OCI-LY1 (cell line): ENCODE measurements around the gene FILIP1.

Source experiments
- H2AFZ ChIP-seq: fragments of 200-600 bp; sonication (generic), shearing (Covaris generic); 2 replicates; pipeline ENCODE4 v1.6.0; 2014; ENCODE audit warnings: antibody characterized with exemption, mild to moderate bottlenecking, low read length
- H3F3A ChIP-seq: fragments of 200-600 bp; sonication (generic), shearing (Covaris generic); 2 replicates; pipeline ENCODE4 v1.6.0; 2014; ENCODE audit warnings: mild to moderate bottlenecking, antibody characterized with exemption, low read length, moderate library complexity; ENCODE audit not compliant: insufficient read depth
- H3K27ac ChIP-seq: fragments of 200-600 bp; sonication (generic); 2 replicates; pipeline ENCODE4 v1.5.1; 2014; ENCODE audit warnings: low read length, mixed run types, mild to moderate bottlenecking, low read depth; ENCODE audit not compliant: poor library complexity, severe bottlenecking
- H3K27me3 ChIP-seq: fragments of 200-600 bp; sonication (generic); 2 replicates; pipeline ENCODE4 v1.6.0; 2014; ENCODE audit warnings: antibody characterized with exemption, mild to moderate bottlenecking, low read length, moderate library complexity; ENCODE audit not compliant: insufficient read depth
- H3K36me3 ChIP-seq: fragments of 200-600 bp; sonication (generic); 2 replicates; pipeline ENCODE4 v1.6.1; 2014; ENCODE audit warnings: mild to moderate bottlenecking, antibody characterized with exemption, low read length, moderate library complexity, mixed read lengths; ENCODE audit not compliant: insufficient read depth
- H3K4me1 ChIP-seq: fragments of 200-600 bp; sonication (generic); 2 replicates; pipeline ENCODE4 v1.5.1; 2014; ENCODE audit warnings: mild to moderate bottlenecking, low read length, moderate library complexity; ENCODE audit not compliant: insufficient read depth, severe bottlenecking
- H3K4me2 ChIP-seq: fragments of 200-600 bp; sonication (generic), shearing (Covaris generic); 2 replicates; pipeline ENCODE4 v1.6.1; 2014; ENCODE audit warnings: low read length
- H3K4me3 ChIP-seq: fragments of 200-600 bp; sonication (generic); 2 replicates; pipeline ENCODE4 v1.5.1; 2014; ENCODE audit warnings: low read length, low read depth, mild to moderate bottlenecking, mixed read lengths; ENCODE audit not compliant: poor library complexity, severe bottlenecking
- H3K79me2 ChIP-seq: fragments of 200-600 bp; shearing (Covaris generic); 2 replicates; pipeline ENCODE4 v1.6.1; 2016; ENCODE audit warnings: mixed run types, low read length, mixed read lengths; ENCODE audit not compliant: insufficient read depth
- H3K9ac ChIP-seq: fragments of 200-600 bp; sonication (generic), shearing (Covaris generic); 2 replicates; pipeline ENCODE4 v1.6.1; 2014; ENCODE audit warnings: mild to moderate bottlenecking, low read length, mixed read lengths
- H3K9me2 ChIP-seq: fragments of 200-600 bp; sonication (generic), shearing (Covaris generic); 2 replicates; pipeline ENCODE4 v1.6.1; 2014; ENCODE audit warnings: low read depth, mild to moderate bottlenecking, low read length, mixed read lengths
- H3K9me3 ChIP-seq: fragments of 200-600 bp; shearing (Covaris generic); 2 replicates; pipeline ENCODE4 v1.6.1; 2014; ENCODE audit warnings: low read length, mixed read lengths
- H4K20me1 ChIP-seq: fragments of 200-600 bp; sonication (generic), shearing (Covaris generic); 2 replicates; pipeline ENCODE4 v1.6.0; 2016; ENCODE audit warnings: mild to moderate bottlenecking, low read length; ENCODE audit not compliant: insufficient read depth
- EZH2 ChIP-seq: fragments of 200-600 bp; sonication (generic), shearing (Covaris generic); IDR thresholded peaks from 2 replicates; pipeline ENCODE4 v1.8.0; 2017; ENCODE audit warnings: borderline replicate concordance, mixed run types, mild to moderate bottlenecking, antibody characterized with exemption, low read length, moderate library complexity, mixed read lengths
- TF ChIP-seq, protein P1 (sequence below): fragments of 200-600 bp; sonication (generic), shearing (Covaris generic); IDR thresholded peaks from 2 replicates; pipeline ENCODE4 v1.5.1; 2017; ENCODE audit warnings: mild to moderate bottlenecking, antibody characterized with exemption, low read length, moderate library complexity, mixed read lengths

Gene FILIP1

DNA sequence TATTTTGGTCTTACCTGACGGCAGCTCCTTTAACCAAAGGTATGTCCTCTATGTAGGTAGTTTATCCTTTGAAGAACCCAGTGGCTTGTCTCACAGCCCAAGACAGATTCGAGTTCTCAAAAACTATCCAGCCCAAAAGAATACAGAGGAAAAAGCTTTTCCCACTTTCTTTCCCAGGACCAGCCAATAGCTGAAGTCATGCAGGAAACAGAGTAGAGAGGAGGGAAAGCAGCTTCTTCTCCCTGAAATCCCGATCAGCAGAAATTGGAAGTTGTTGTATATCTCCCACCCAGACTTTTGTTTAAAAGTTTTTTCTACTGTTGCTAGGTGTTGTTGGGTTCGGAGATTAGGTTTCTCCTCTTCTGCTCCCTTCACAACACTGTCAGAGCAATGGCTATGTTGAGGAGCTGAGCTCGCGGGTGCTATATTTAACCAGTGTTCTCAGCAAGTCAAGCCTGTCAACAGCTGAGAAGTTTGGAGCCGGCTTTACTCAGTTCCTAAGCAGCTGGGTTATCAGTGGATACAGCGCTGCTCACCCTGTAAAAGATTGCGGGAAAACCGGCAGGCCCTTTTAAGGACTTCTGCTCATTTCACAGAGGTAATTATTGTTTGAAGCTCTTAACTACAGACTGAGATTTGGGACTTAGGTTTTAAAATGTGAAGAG lies at the start of gene FILIP1:
Gene FILIP1, minus strand, starts transcription at position 401 of the 665 bp plus-strand sequence. CDS start 78,828 bp downstream, outside the sequence.
- Histone ChIP-seq H4K20me1 (no peaks in the 10 kb centered on the region), H3K27ac (no peak within 1 kb of the TSS), H3K4me2 (no peak within 1 kb of the TSS), H2AFZ (no peak within 1 kb of the TSS), H3K4me3 (no peak within 1 kb of the TSS), H3K9me3 (no peaks in the 10 kb centered on the region), H3K36me3 (no peaks in the 10 kb centered on the region), H3K4me1 (no peaks in the 10 kb centered on the region), H3K27me3 (no peaks in the 10 kb centered on the region), H3F3A (no peaks in the 10 kb centered on the region), H3K79me2 (no peaks in the 10 kb centered on the region), H3K9me2 (no peaks in the 10 kb centered on the region), H3K9ac (no peak within 1 kb of the TSS)
- TF ChIP-seq EZH2 = no peak
- TF ChIP-seq, protein P1, sequence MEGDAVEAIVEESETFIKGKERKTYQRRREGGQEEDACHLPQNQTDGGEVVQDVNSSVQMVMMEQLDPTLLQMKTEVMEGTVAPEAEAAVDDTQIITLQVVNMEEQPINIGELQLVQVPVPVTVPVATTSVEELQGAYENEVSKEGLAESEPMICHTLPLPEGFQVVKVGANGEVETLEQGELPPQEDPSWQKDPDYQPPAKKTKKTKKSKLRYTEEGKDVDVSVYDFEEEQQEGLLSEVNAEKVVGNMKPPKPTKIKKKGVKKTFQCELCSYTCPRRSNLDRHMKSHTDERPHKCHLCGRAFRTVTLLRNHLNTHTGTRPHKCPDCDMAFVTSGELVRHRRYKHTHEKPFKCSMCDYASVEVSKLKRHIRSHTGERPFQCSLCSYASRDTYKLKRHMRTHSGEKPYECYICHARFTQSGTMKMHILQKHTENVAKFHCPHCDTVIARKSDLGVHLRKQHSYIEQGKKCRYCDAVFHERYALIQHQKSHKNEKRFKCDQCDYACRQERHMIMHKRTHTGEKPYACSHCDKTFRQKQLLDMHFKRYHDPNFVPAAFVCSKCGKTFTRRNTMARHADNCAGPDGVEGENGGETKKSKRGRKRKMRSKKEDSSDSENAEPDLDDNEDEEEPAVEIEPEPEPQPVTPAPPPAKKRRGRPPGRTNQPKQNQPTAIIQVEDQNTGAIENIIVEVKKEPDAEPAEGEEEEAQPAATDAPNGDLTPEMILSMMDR = no peak

DNA sequence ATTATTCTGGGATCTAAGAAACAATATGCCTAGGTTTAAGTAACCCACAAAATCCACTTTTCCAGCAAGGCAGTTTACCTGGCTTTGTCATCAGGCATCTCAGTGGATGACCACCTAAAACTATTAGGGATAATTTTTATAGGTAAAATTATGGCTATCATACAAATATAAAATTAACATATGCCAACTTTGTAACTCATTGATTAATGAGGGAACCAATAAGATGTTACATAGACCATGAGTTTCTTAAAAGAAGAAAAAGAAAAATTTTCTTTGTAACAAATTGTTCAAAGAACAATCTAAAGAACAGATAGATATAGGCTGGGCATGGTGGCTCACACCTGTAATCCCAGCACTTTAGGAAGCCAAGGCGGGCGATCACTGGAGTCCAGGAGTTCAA lies 49.7 kb upstream of the FILIP1 start:
- no peaks in the 10 kb centered on the region for H3K9me2 ChIP-seq
- H3K9me3 ChIP-seq = no peaks in the 10 kb centered on the region
- H3F3A ChIP-seq = no peaks in the 10 kb centered on the region
- H3K4me1 ChIP-seq = no peaks in the 10 kb centered on the region
- TF ChIP-seq, protein P1 = no peak
- no peak for TF ChIP-seq EZH2
- H4K20me1 ChIP-seq = no peaks in the 10 kb centered on the region
- no peak overlapping the region for H3K9ac ChIP-seq
- H3K27ac ChIP-seq = no peak overlapping the region
- H2AFZ ChIP-seq = no peak overlapping the region
- no peaks in the 10 kb centered on the region for H3K79me2 ChIP-seq
- no peak overlapping the region for H3K4me2 ChIP-seq
- no peak overlapping the region for H3K4me3 ChIP-seq
- no peaks in the 10 kb centered on the region for H3K36me3 ChIP-seq
- no peaks in the 10 kb centered on the region for H3K27me3 ChIP-seq

DNA sequence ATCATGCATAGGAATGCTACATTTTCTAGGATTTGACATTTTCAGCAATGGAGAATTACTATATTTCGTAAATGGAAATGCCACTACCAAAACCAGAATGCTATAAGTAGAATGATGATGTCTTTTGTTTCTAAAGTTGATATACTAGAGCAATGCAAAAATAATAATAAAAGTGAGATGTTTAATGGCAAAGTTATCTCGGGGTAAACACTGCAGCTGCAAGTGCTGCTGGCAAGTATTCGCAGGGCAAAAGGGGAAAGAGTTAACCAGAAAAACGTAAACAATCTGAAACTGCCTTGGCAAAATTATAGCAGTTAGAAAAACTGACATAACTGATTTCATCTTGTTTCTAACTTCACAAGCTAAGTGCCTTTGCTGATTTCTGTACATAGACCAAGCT lies 45.5 kb upstream of the FILIP1 start:
- Histone ChIP-seq H2AFZ (no peak overlapping the region), H4K20me1 (no peaks in the 10 kb centered on the region), H3K9me3 (no peaks in the 10 kb centered on the region), H3K27me3 (no peaks in the 10 kb centered on the region), H3K4me1 (no peaks in the 10 kb centered on the region), H3K79me2 (no peaks in the 10 kb centered on the region), H3F3A (no peaks in the 10 kb centered on the region), H3K9me2 (no peaks in the 10 kb centered on the region), H3K4me2 (no peak overlapping the region), H3K4me3 (no peak overlapping the region), H3K27ac (no peak overlapping the region), H3K9ac (no peak overlapping the region), H3K36me3 (no peaks in the 10 kb centered on the region)
- TF ChIP-seq, protein P1 = no peak
- no peak for TF ChIP-seq EZH2
